Pons (tissue), 1 donor: ENCODE data around the gene VPS36.
"Not testable (repeated sequence)": the region's sequence is repeated elsewhere in the genome, so short reads cannot be mapped to it uniquely, and the experiment has no call there.

Experiments used
- DNase-seq: peaks from one replicate; pipeline ENCODE4 v3.0.0-alpha.2; 2016; ENCODE audit warnings: low spot score

The VPS36 gene

DNA sequence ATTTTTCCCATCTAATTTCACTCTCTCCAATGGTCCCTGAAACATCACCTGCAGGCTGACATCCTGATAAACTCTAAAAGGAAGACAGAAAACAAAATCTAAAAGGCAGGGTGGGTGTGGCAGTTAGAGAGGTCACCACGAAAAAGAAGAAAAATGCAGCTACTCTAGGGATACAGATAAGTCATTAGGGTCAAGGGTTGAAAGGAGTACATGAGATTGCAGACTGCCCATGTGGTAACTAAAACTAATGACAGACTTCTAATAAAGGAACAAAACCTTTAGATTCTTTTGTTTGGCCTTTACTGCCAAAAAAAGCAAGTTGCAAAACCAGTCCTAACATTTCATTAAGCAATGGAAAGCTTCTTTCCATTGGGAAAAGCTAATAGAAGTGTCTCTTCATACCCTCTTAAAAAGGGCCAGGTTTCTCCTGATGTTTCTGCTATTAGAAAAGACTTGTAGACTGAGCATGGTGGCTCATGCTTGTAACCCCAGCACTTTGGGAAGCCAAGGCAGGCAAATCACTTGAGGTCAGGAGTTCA, 75.5 kb downstream of the VPS36 start:
- no peak for DNase-seq

DNA sequence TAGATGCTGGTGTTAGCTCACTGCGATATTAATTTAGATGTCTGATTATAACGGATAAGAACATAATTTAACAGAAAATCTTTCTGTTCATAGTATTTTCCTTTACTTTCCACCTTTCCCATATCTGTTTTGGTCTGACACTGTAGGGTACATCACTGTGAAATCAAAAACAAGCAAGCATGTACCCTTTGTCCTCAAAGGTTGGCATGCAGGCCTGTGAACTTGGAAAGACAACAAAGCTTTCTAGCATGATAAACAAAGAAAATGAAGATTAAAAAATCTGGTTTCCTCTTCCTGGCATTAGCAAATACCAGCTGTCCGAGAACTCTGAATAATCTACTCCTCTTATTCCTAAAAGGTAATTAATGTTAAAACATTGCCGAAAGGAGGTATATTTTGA, 76.0 kb downstream of the VPS36 start:
- DNase-seq: no peak

DNA sequence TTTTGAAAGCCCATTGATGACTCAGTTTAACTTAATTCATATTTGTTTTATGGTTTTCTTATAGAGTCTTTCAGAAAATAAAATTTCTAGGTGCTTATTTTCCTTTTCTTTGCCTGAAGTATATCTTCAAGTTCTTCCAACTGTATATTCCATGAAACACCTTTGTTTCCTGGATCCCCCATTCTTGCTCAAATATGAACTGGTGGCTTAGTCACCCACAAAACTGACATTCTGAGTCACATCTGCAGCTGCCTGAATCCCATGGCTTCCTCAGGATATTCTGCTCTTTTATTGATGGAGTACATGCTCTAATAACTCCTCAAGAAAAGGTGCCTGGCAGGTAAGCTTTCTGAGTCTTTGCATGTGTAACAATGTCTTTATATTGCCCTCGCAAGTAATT, 77.2 kb downstream of the VPS36 start:
- DNase-seq: not testable (repeated sequence)

DNA sequence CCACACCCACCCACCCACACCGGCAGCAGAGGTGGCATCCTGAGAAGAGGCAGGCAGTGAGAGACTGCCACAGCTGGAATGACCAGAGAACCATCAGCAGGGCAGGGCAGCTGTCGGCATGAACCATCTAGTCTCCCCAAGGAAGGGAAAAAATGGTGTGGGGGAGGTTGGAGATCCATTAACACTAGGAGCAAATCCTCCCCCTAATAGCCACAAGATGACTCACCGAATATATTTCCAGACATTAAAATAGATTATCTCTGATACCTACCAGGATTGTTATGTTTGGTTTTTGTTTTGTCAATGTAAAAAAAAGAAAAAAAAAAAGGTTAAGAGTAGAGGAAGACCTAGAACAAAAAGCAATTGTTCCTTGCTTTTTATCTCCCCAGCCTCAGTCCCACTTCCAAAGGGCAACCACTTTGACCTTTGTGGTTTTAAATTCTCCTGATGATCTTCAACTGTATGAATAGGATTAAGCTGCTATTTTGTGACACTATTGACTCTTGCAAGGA, 78.6 kb downstream of the VPS36 start:
- no peak for DNase-seq

DNA sequence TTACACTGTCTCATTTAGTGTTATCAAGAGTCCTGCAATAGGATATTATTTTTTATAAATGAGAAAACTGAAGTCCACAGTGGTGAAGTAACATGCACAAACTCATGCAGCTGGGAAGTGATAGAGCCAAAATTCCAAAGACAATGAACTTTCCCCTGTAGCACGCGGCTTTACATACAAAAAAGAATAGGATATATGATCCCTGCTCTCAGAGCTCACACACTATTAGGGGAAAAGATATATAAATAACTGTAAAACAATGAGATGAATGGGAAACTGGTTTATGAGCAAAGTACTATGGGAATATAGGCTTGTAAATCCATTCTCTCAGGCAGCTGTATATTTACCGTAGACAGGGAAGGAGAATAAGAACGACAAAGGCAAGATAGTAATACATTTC, 84.1 kb downstream of the VPS36 start:
- DNase-seq: no peak
